MCF 10A (cell line): Measurements from ENCODE around the gene DAB2. TPM values are rescaled to one million over a fixed set of nuclear protein-coding genes. Genes with fewer than 3 reads are reported as not detected.

ENCODE experiments used
- BruUV-seq: library from RNA; stranded (reverse); fragments of 400-500 nt; replicated peaks from 2 replicates; lab custom pipeline; 2021; lab: Mats Ljungman, UMichigan
- CTCF ChIA-PET: fragments of 300-600 bp; sonication (Branson Sonifier 250); formaldehyde crosslinking; extraction: SDS; loops from one replicate; lab custom pipeline; 2021; ENCODE audit warnings: antibody characterized with exemption, inconsistent platforms; lab: Yijun Ruan, JAX
- POLR2A ChIA-PET: fragments of 300-600, 350-650 bp; sonication (Branson Sonifier 250); formaldehyde crosslinking; extraction: SDS; loops from one replicate; lab custom pipeline; 2020; ENCODE audit warnings: antibody characterized with exemption, inconsistent platforms; lab: Yijun Ruan, JAX
- DNase-seq: peaks from one replicate; pipeline ENCODE4 v3.0.0-alpha.2; 2018; ENCODE audit not compliant: unreplicated experiment
- H3K27ac Mint-ChIP-seq: one replicate; pipeline ENCODE4 v1.8.0; 2022; ENCODE audit warnings: mild to moderate bottlenecking, low read depth, mixed read lengths; ENCODE audit not compliant: unreplicated experiment
- H3K27me3 Mint-ChIP-seq: one replicate; pipeline ENCODE4 v1.8.0; 2022; ENCODE audit warnings: mixed read lengths; ENCODE audit not compliant: insufficient read depth, unreplicated experiment
- H3K36me3 Mint-ChIP-seq: one replicate; pipeline ENCODE4 v1.8.0; 2022; ENCODE audit warnings: mild to moderate bottlenecking, moderate library complexity, mixed read lengths; ENCODE audit not compliant: insufficient read depth, unreplicated experiment
- H3K4me1 Mint-ChIP-seq: one replicate; pipeline ENCODE4 v1.8.0; 2022; ENCODE audit warnings: mixed read lengths; ENCODE audit not compliant: insufficient read depth, unreplicated experiment
- H3K4me3 Mint-ChIP-seq: one replicate; pipeline ENCODE4 v1.8.0; 2022; ENCODE audit warnings: mild to moderate bottlenecking, moderate library complexity, mixed read lengths; ENCODE audit not compliant: unreplicated experiment
- H3K9me3 Mint-ChIP-seq: one replicate; pipeline ENCODE4 v1.8.0; 2022; ENCODE audit warnings: mixed read lengths; ENCODE audit not compliant: unreplicated experiment
- CTCF ChIP-seq: fragments of 200-600 bp; IDR thresholded peaks from one replicate; pipeline ENCODE4 v1.8.0; 2022; ENCODE audit warnings: antibody characterized with exemption, mild to moderate bottlenecking; ENCODE audit not compliant: unreplicated experiment
- intact Hi-C: fragments of 100-400 bp; cut with micrococcal nuclease; formaldehyde crosslinking; loops from 2 replicates; pipeline ENCODE4 v1.14.1; 2022
- total RNA-seq: library from RNA; stranded (reverse); gene quantifications from 2 replicates; pipeline ENCODE4 v1.2.3, GENCODE V29; 2022

The DAB2 gene
- total RNA-seq, 1 experiment from 2014 or later, result 0.68 TPM

- intact Hi-C loops, result no loop called here
- POLR2A ChIA-PET, result no interaction called here
- CTCF ChIA-PET, result no interaction called here
- H3K36me3 Mint-ChIP-seq, result no peaks in the 10 kb centered on the region
- BruUV-seq, result no TSS peak
- H3K4me1 Mint-ChIP-seq, result no peaks in the 10 kb centered on the region
- H3K4me3 Mint-ChIP-seq, result no peak overlapping the region
- TF ChIP-seq CTCF, result no peak
- H3K9me3 Mint-ChIP-seq, result no peaks in the 10 kb centered on the region
- no peaks in the 10 kb centered on the region for H3K27me3 Mint-ChIP-seq
- H3K27ac Mint-ChIP-seq, result no peak overlapping the region
- DNase-seq, result no peak
These were observed 92.9 kb downstream of the DAB2 start for GRCh38 chr5:39331861-39332381.

- no peak for TF ChIP-seq CTCF
- no TSS peak for BruUV-seq
- peaks cover 13% of the 10 kb centered on the region for H3K27me3 Mint-ChIP-seq
- H3K4me1 Mint-ChIP-seq, result no peaks in the 10 kb centered on the region
- intact Hi-C loops, result no loop called here
- no peak for DNase-seq
- H3K9me3 Mint-ChIP-seq, result no peaks in the 10 kb centered on the region
- no peaks in the 10 kb centered on the region for H3K36me3 Mint-ChIP-seq
- ChIA-PET POLR2A (no interaction called here), CTCF (interaction anchor here (0.7 kb wide), 1 partner anchor 113 kb away, joined by 5 read pairs; no protein-coding TSS in a partner anchor)
- H3K27ac Mint-ChIP-seq, result no peak overlapping the region
- no peak overlapping the region for H3K4me3 Mint-ChIP-seq
These were observed 96.0 kb downstream of the DAB2 start for GRCh38 chr5:39328731-39329130.

GRCh38 chr5:39323542-39323941 is 101.2 kb downstream of the DAB2 start:
- Mint-ChIP-seq H3K9me3 (no peaks in the 10 kb centered on the region), H3K36me3 (no peaks in the 10 kb centered on the region), H3K27me3 (peaks cover 13% of the 10 kb centered on the region), H3K4me1 (no peaks in the 10 kb centered on the region), H3K4me3 (no peak overlapping the region), H3K27ac (no peak overlapping the region)
- POLR2A ChIA-PET, result no interaction called here
- no peak for TF ChIP-seq CTCF
- BruUV-seq, result no TSS peak
- no peak for DNase-seq
- CTCF ChIA-PET, result no interaction called here
- intact Hi-C loops, result no loop called here

Other genes with a start within 250 kb of the DAB2 start
- 0.12 and 0.32 TPM in 2 replicates for gene FYB1, start 205.4 kb downstream of the DAB2 start, total RNA-seq
- not detected in 2 replicates for gene C9, start 60.5 kb downstream of the DAB2 start, total RNA-seq